Brain microvascular endothelial cell (primary cell): ENCODE measurements around the gene SNX24.

ENCODE experiments used
- DNase-seq: peaks from one replicate; pipeline ENCODE4 v3.0.0-alpha.2; 2020
- H3K27ac ChIP-seq: fragments of 250-450 bp; sonication (Bioruptor Pico); 2 replicates; pipeline ENCODE4 v1.5.1; 2020; ENCODE audit warnings: mild to moderate bottlenecking, moderate library complexity
- H3K27me3 ChIP-seq: fragments of 250-450 bp; sonication (Bioruptor Pico); replicated peaks from 2 replicates; pipeline ENCODE4 v1.5.1; 2020; ENCODE audit warnings: mild to moderate bottlenecking
- H3K36me3 ChIP-seq: fragments of 250-450 bp; sonication (Bioruptor Pico); replicated peaks from 2 replicates; pipeline ENCODE4 v1.5.1; 2020; ENCODE audit warnings: mild to moderate bottlenecking
- H3K4me3 ChIP-seq: 2 replicates; pipeline ENCODE4 v1.5.1; 2011; ENCODE audit warnings: low read depth, mild to moderate bottlenecking, control low read depth, low read length, moderate library complexity
- in situ Hi-C: cut with HindIII; loops from 2 replicates; pipeline ENCODE4 v1.10.0; 2017; ENCODE audit warnings: low sequenced_read_pairs, low pct_ligation_motif_present
- TF ChIP-seq, protein P1 (sequence below): IDR thresholded peaks from 2 replicates; pipeline ENCODE4 v1.5.1; 2011; ENCODE audit warnings: low read depth, mild to moderate bottlenecking, moderate library complexity, low read length, control low read depth, inconsistent platforms; ENCODE audit errors: missing control alignments

The SNX24 gene

DNA sequence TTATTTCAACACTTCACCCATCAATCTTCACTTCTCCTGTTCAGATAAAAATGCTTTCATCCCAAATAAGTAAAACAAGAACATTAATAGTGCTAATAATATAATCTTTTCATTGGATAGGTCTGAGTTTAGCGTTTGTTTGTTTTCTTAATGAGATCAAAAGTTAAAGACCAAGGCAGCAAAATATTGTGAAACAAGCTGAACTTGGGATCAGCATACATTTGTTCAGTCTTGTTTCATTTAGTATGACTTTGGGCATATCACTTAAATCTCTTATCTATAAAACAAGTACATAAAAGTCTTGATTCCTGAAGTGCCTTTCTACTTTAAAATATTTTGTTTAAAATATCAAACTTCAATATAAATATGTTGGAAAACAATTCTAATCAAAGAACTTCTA lies 13.4 kb upstream of the SNX24 start:
- Histone ChIP-seq H3K27ac (no peak overlapping the region), H3K27me3 (no peaks in the 10 kb centered on the region), H3K4me3 (no peak overlapping the region), H3K36me3 (peaks cover 4% of the 10 kb centered on the region)
- in situ Hi-C loops, result no loop called here
- no peak for DNase-seq
- TF ChIP-seq, protein P1, sequence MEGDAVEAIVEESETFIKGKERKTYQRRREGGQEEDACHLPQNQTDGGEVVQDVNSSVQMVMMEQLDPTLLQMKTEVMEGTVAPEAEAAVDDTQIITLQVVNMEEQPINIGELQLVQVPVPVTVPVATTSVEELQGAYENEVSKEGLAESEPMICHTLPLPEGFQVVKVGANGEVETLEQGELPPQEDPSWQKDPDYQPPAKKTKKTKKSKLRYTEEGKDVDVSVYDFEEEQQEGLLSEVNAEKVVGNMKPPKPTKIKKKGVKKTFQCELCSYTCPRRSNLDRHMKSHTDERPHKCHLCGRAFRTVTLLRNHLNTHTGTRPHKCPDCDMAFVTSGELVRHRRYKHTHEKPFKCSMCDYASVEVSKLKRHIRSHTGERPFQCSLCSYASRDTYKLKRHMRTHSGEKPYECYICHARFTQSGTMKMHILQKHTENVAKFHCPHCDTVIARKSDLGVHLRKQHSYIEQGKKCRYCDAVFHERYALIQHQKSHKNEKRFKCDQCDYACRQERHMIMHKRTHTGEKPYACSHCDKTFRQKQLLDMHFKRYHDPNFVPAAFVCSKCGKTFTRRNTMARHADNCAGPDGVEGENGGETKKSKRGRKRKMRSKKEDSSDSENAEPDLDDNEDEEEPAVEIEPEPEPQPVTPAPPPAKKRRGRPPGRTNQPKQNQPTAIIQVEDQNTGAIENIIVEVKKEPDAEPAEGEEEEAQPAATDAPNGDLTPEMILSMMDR, result no peak

DNA sequence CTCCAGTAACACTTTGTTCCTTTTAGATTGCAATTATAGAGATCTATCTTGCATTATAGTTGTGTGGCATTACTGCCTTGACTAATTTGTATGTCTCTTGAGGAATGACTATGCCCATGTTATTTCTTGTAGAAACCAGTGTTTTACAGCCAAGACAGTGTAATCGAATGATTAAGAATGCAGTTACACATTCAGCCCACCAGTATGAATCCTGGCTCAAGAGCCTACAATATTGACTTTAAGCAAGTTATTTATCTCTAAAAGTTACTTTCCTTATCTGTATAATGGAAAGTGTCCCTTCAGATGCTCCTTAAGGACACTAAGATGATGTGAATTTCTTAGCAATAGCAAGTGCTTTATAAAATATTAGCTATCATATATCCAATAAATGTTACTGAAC lies 9.7 kb upstream of the SNX24 start:
- DNase-seq, result no peak
- in situ Hi-C loops, result no loop called here

DNA sequence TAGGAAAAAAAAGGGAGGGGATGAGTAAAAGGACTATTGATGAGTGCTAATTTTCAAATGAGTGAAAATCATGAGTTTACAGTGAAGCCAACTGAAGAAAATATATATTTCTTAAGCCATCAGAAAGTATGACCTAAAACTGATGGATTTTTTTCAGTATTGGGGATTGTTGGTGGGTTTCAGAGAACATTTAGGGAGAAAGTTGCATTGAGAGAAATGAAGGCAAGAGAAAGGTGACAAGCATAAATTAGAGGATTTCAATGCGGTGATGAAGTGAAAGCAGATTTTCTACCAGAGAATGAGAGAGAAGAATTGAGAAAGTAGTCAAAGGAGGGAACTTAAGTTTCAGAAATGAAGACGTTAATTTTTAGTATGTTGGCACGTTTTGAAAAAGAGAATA lies 8.5 kb upstream of the SNX24 start:
- in situ Hi-C loops, result no loop called here
- H3K4me3 ChIP-seq, result no peak overlapping the region

More for the DNA sequence above, 9.7 kb upstream of the SNX24 start:
- Histone ChIP-seq H3K4me3 (no peak overlapping the region), H3K27me3 (no peaks in the 10 kb centered on the region), H3K27ac (no peak overlapping the region), H3K36me3 (no peaks in the 10 kb centered on the region)
- TF ChIP-seq, protein P1, result no peak

DNA sequence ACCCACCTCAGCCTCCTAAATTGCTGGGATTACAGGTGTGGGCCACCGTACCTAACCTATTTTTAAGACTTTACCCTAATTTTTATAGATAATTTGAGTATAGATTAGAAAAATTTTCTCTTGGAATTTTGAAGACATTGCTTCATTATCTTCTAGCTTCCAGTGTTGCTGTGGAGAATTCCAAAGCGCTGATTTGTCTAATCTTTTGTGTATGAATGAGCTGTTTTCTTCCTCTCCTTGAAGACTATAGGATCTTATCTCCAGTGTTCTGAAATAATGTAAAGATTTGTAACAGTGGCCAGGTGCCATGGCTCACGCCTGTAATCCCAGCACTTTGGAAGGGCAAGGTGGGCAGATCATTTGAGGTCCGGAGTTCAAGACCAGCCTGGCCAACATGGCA lies 5.7 kb upstream of the SNX24 start:
- DNase-seq, result no peak
- no peaks in the 10 kb centered on the region for H3K36me3 ChIP-seq
- in situ Hi-C loops, result no loop called here
- no peak overlapping the region for H3K27ac ChIP-seq
- H3K27me3 ChIP-seq, result no peaks in the 10 kb centered on the region
- H3K4me3 ChIP-seq, result no peak overlapping the region
- TF ChIP-seq, protein P1, result no peak

More for the DNA sequence above, 8.5 kb upstream of the SNX24 start:
- Histone ChIP-seq H3K27ac (no peak overlapping the region), H3K36me3 (no peaks in the 10 kb centered on the region), H3K27me3 (no peaks in the 10 kb centered on the region)
- DNase-seq, result no peak
- TF ChIP-seq, protein P1, result no peak

DNA sequence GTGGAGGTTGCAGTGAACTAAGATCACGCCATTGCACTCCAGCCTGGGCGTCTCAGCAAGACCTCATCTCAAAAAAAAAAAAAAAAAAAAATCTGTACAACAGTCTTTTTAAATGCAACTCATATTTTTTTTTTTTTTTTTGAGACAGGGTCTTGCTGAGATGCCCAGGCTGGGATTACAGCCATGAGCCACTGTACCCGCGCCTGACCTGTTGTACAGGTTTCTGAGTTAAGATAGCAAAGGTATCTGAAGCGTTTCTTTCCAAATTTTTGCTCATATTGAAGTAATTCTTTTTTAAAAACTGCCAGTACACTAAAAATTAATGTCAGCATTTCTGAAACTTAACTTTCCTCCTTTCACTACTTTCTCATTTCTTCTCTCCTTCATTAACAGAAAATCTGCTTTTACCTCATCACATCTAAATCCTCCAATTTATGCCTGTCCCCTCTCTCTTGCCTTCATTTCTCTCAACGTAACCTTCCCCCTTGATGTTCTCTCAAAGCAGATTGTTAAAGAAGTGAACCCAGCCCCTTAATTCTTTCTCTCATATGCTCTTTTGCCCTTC lies 3.3 kb upstream of the SNX24 start:
- Histone ChIP-seq H3K4me3 (no peak overlapping the region), H3K36me3 (no peaks in the 10 kb centered on the region), H3K27me3 (no peaks in the 10 kb centered on the region), H3K27ac (no peak overlapping the region)
- TF ChIP-seq, protein P1, result no peak
- no peak for DNase-seq
- in situ Hi-C loops, result no loop called here
